Panc1 (cell line): ENCODE measurements around the gene TRIM37. TPM values are rescaled to one million over a fixed set of nuclear protein-coding genes. Genes with fewer than 3 reads are reported as not detected.

ENCODE experiments used
- ATAC-seq: fragments of 200-7000 bp; cut with Tn5 transposase; 2 replicates; pipeline ENCODE4 v1.9.1; 2020; ENCODE audit warnings: mild to moderate bottlenecking, moderate library complexity
- BruUV-seq: library from RNA; stranded (reverse); fragments of 400-500 nt; replicated peaks from 2 replicates; lab custom pipeline; 2021; lab: Mats Ljungman, UMichigan
- CTCF ChIA-PET: fragments of 300-600 bp; sonication (Branson Sonifier 250); formaldehyde crosslinking; loops from one replicate; lab custom pipeline; 2022; ENCODE audit warnings: antibody characterized with exemption; lab: Charles Lee
- POLR2A ChIA-PET: fragments of 300-600 bp; sonication (Branson Sonifier 250); formaldehyde crosslinking; loops from one replicate; lab custom pipeline; 2022; ENCODE audit warnings: antibody characterized with exemption; lab: Charles Lee
- DNase-seq: peaks from one replicate; pipeline ENCODE4 v3.0.0-alpha.2; 2010; ENCODE audit warnings: low read depth, low spot score
- H3K27ac ChIP-seq: 2 replicates; pipeline ENCODE4 v1.5.1; 2011; ENCODE audit warnings: mild to moderate bottlenecking, low read length, inconsistent platforms
- H3K27me3 ChIP-seq: fragments of 200-500 bp; sonication (Bioruptor generic); 2 replicates; pipeline ENCODE4 v1.6.0; 2014; ENCODE audit warnings: low read length, inconsistent platforms; ENCODE audit not compliant: control insufficient read depth, insufficient read depth
- H3K36me3 ChIP-seq: fragments of 200-500 bp; sonication (Bioruptor generic); 2 replicates; pipeline ENCODE4 v1.5.1; 2014; ENCODE audit warnings: inconsistent platforms, mild to moderate bottlenecking, low read length, moderate library complexity; ENCODE audit not compliant: control insufficient read depth, insufficient read depth
- H3K4me1 ChIP-seq: 2 replicates; pipeline ENCODE4 v1.5.1; 2011; ENCODE audit warnings: inconsistent platforms, mild to moderate bottlenecking, low read length, moderate library complexity; ENCODE audit not compliant: control insufficient read depth, insufficient read depth
- H3K4me3 ChIP-seq, 2 experiments: 2 replicates each; pipeline ENCODE4 v1.5.1; 2011 to 2012; ENCODE audit warnings: low read depth in 2 of 2, low read length in 2 of 2, mild to moderate bottlenecking in 2 of 2, inconsistent platforms in 1 of 2, moderate library complexity in 1 of 2
- H3K9me3 ChIP-seq: fragments of 200-500 bp; sonication (Bioruptor generic); 2 replicates; pipeline ENCODE4 v1.5.1; 2014; ENCODE audit warnings: low read depth, mild to moderate bottlenecking, inconsistent platforms, low read length, moderate library complexity; ENCODE audit not compliant: control insufficient read depth, insufficient read depth
- CTCF ChIP-seq: fragments of 450-650 bp; IDR thresholded peaks from 2 replicates; pipeline ENCODE4 v1.5.1; 2017; ENCODE audit warnings: mild to moderate bottlenecking
- POLR2AphosphoS5 ChIP-seq: IDR thresholded peaks from 2 replicates; pipeline ENCODE4 v1.6.1; 2012; ENCODE audit warnings: mild to moderate bottlenecking, low read depth, low read length, moderate library complexity
- REST ChIP-seq, 2 experiments: IDR thresholded peaks; 2 replicates each; pipeline ENCODE4 v1.6.1; 2011 to 2012; ENCODE audit warnings: low read depth in 2 of 2, control low read depth in 1 of 2, low read length in 1 of 2, mild to moderate bottlenecking in 1 of 2, moderate library complexity in 1 of 2; ENCODE audit not compliant: insufficient read depth in 1 of 2
- SIN3A ChIP-seq: IDR thresholded peaks from 2 replicates; pipeline ENCODE4 v1.6.1; 2012; ENCODE audit warnings: low read depth, mild to moderate bottlenecking, low read length, moderate library complexity, borderline replicate concordance; ENCODE audit not compliant: insufficient read depth
- TCF7L2 ChIP-seq: IDR thresholded peaks from 2 replicates; pipeline ENCODE4 v1.6.1; 2011; ENCODE audit warnings: mild to moderate bottlenecking, low read depth, low read length, inconsistent platforms
- in situ Hi-C: cut with HindIII; loops from 2 replicates; pipeline ENCODE4 v1.10.0; 2016; ENCODE audit warnings: low sequenced_read_pairs, low pct_unique_long_range_greater_than_20kb
- intact Hi-C: fragments of 100-400 bp; cut with micrococcal nuclease; formaldehyde crosslinking; loops from one replicate; pipeline ENCODE4 v1.10.0; 2022; ENCODE audit not compliant: unreplicated experiment
- total RNA-seq: library from RNA; stranded (reverse); gene quantifications from one replicate; pipeline ENCODE4 v1.2.1, GENCODE V29; 2021; ENCODE audit not compliant: unreplicated experiment

The TRIM37 gene
- total RNA-seq, 1 experiment from 2014 or later, result 43.3 TPM

- H3K4me1 ChIP-seq, result no peaks in the 10 kb centered on the region
- DNase-seq (no peak), ATAC-seq (no peak)
- in situ Hi-C loops (no loop called here), intact Hi-C loops (no loop called here)
- H3K4me3 ChIP-seq, result no peak overlapping the region
- H3K36me3 ChIP-seq, result peaks cover 22% of the 10 kb centered on the region
- no peaks in the 10 kb centered on the region for H3K9me3 ChIP-seq
- no TSS peak for BruUV-seq
- TF ChIP-seq TCF7L2 (no peak), POLR2AphosphoS5 (no peak)
- H3K27ac ChIP-seq, result no peak overlapping the region
- CTCF ChIA-PET, result no interaction called here
- POLR2A ChIA-PET, result interaction anchor here (0.7 kb wide), 1 partner anchor 154 kb away, joined by 4 read pairs; no protein-coding TSS in a partner anchor
- no peaks in the 10 kb centered on the region for H3K27me3 ChIP-seq
Observed at GRCh38 chr17:59069856-59070255, 36.8 kb downstream of the TRIM37 start.

GRCh38 chr17:59067756-59068155 is 38.9 kb downstream of the TRIM37 start:
- CTCF ChIA-PET, result no interaction called here
- no peak for TF ChIP-seq SIN3A
- TF ChIP-seq CTCF, result no peak
- no peak for TF ChIP-seq REST (IDR thresholded peaks at IDR 0.05; ENCODE audit: insufficient read depth in 1 of 2, low read depth in 2 of 2, low read length in 1 of 2)
- no peak for TF ChIP-seq TCF7L2
- no peak for TF ChIP-seq POLR2AphosphoS5
- no TSS peak for BruUV-seq
- no peak overlapping the region for H3K4me3 ChIP-seq
- H3K27ac ChIP-seq, result no peak overlapping the region
- no peaks in the 10 kb centered on the region for H3K4me1 ChIP-seq
- intact Hi-C loops, result no loop called here
- no peaks in the 10 kb centered on the region for H3K27me3 ChIP-seq
- ATAC-seq (no peak), DNase-seq (no peak)
- H3K9me3 ChIP-seq, result no peaks in the 10 kb centered on the region
- in situ Hi-C loops, result no loop called here
- H3K36me3 ChIP-seq, result peaks cover 13% of the 10 kb centered on the region
- POLR2A ChIA-PET, result no interaction called here

- POLR2A ChIA-PET, result no interaction called here
Observed at GRCh38 chr17:59067340-59067739, 39.3 kb downstream of the TRIM37 start.

More at GRCh38 chr17:59067340-59067739, 39.3 kb downstream of the TRIM37 start:
- in situ Hi-C loops, result no loop called here
- Histone ChIP-seq H3K36me3 (peaks cover 13% of the 10 kb centered on the region), H3K4me1 (no peaks in the 10 kb centered on the region), H3K4me3 (no peak overlapping the region), H3K9me3 (no peaks in the 10 kb centered on the region), H3K27ac (no peak overlapping the region), H3K27me3 (no peaks in the 10 kb centered on the region)
- DNase-seq, result no peak
- intact Hi-C loops, result no loop called here
- TF ChIP-seq POLR2AphosphoS5 (no peak), CTCF (no peak), SIN3A (no peak), TCF7L2 (no peak), REST (IDR thresholded peaks at IDR 0.05; ENCODE audit: insufficient read depth in 1 of 2, low read depth in 2 of 2, low read length in 1 of 2) (no peak)
- CTCF ChIA-PET, result no interaction called here
- ATAC-seq, result no peak
- BruUV-seq, result no TSS peak
